ENCODE measurements around the gene SLC49A3. TPM values are rescaled to one million over a fixed set of nuclear protein-coding genes. Genes with fewer than 3 reads are reported as not detected.

The SLC49A3 gene
- polyA plus RNA-seq, 1 donor (not counting 4 experiments of a cell fraction or from before 2014, with no cell fraction given) = 0.04 TPM

DNA sequence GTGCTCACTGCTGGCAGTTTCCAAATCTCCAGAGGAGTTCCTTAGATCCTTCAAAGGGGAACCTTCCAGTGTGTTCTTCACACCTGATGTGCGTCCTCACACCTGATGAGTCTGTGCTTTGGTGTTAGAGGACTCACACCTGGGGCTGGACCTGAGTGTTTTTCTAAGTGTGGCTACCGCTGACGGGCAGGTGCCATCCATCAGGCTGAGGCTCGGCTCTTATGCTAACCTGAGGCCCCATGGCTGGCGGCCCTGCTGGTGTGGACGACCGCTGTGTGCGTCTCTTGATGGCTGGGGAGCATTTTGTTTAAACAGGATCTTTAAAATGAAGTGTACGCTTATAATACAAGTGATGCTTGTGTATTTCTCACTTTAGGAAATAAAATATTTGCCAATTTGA is 45.1 kb upstream of the SLC49A3 start:
- Histone ChIP-seq H3K79me2 (ENCODE audit: control insufficient read depth, insufficient read depth, low read length) (peaks cover 6% of the 10 kb centered on the region), H3K36me3 (ENCODE audit: control insufficient read depth in 2 of 2, extremely low read depth in 1 of 2, insufficient read depth in 2 of 2, low read length in 2 of 2) (peaks cover 32 to 42% of the 10 kb centered on the region in 2 experiments), H3K9me3 (ENCODE audit: control insufficient read depth, low read depth, low read length) (no peaks in the 10 kb centered on the region), H3K4me2 (ENCODE audit: control insufficient read depth, extremely low read depth, insufficient read depth, low read depth, low read length) (no peak overlapping the region), H3K4me1 (ENCODE audit: control insufficient read depth, extremely low read depth, insufficient read depth, low read length) (no peaks in the 10 kb centered on the region), H3K27me3 (ENCODE audit: control insufficient read depth, extremely low read depth, insufficient read depth, low read length) (no peaks in the 10 kb centered on the region), H3K9me1 (ENCODE audit: control insufficient read depth, extremely low read depth, insufficient read depth, low read length) (no peaks in the 10 kb centered on the region), H2AFZ (ENCODE audit: control insufficient read depth, low read length) (no peak overlapping the region), H3K4me3 (ENCODE audit: control insufficient read depth in 2 of 3, extremely low read depth in 1 of 3, insufficient read depth in 2 of 3, low read depth in 1 of 3, low read length in 3 of 3) (no peak overlapping the region), H3K27ac (ENCODE audit: control insufficient read depth, insufficient read depth, low read length) (no peak overlapping the region), H3K9ac (ENCODE audit: control insufficient read depth, extremely low read depth, insufficient read depth, low read length) (no peak overlapping the region), H4K20me1 (ENCODE audit: control insufficient read depth, extremely low read depth, insufficient read depth, low read length) (no peaks in the 10 kb centered on the region)
- no peak for FAIRE-seq
- dilution Hi-C loops (cut with MboI; ENCODE audit: extremely low pct_ligation_motif_present, low sequenced_read_pairs) = no loop called here
- DNase-seq (ENCODE audit: low read depth, low spot score) = no peak
- TF ChIP-seq EZH2 (IDR thresholded peaks at IDR 0.05; ENCODE audit: low read length) = no peak
- no peak for TF ChIP-seq CTCF (optimal IDR thresholded peaks at IDR 0.05 in 1 of 3, IDR thresholded peaks at IDR 0.05 in 1 of 3, conservative IDR thresholded peaks at IDR 0.05 in 1 of 3; ENCODE audit: extremely low read depth in 1 of 3, insufficient read depth in 2 of 3, low read length in 3 of 3)

GRCh38 chr4:733631-733980 is 44.7 kb upstream of the SLC49A3 start:
- TF ChIP-seq CTCF (optimal IDR thresholded peaks at IDR 0.05 in 1 of 3, IDR thresholded peaks at IDR 0.05 in 1 of 3, conservative IDR thresholded peaks at IDR 0.05 in 1 of 3; ENCODE audit: extremely low read depth in 1 of 3, insufficient read depth in 2 of 3, low read length in 3 of 3) (no peak), EZH2 (IDR thresholded peaks at IDR 0.05; ENCODE audit: low read length) (no peak)
- H3K4me1 ChIP-seq (ENCODE audit: control insufficient read depth, extremely low read depth, insufficient read depth, low read length) = no peaks in the 10 kb centered on the region
- FAIRE-seq (no peak), DNase-seq (ENCODE audit: low read depth, low spot score) (no peak)
- no peaks in the 10 kb centered on the region for H3K9me3 ChIP-seq (ENCODE audit: control insufficient read depth, low read depth, low read length)
- H3K27ac ChIP-seq (ENCODE audit: control insufficient read depth, insufficient read depth, low read length) = no peak overlapping the region
- H3K9me1 ChIP-seq (ENCODE audit: control insufficient read depth, extremely low read depth, insufficient read depth, low read length) = no peaks in the 10 kb centered on the region
- H2AFZ ChIP-seq (ENCODE audit: control insufficient read depth, low read length) = no peak overlapping the region
- H3K79me2 ChIP-seq (ENCODE audit: control insufficient read depth, insufficient read depth, low read length) = peaks cover 6% of the 10 kb centered on the region
- H3K4me2 ChIP-seq (ENCODE audit: control insufficient read depth, extremely low read depth, insufficient read depth, low read depth, low read length) = no peak overlapping the region
- H4K20me1 ChIP-seq (ENCODE audit: control insufficient read depth, extremely low read depth, insufficient read depth, low read length) = no peaks in the 10 kb centered on the region
- peaks cover 32 to 42% of the 10 kb centered on the region in 2 experiments for H3K36me3 ChIP-seq (ENCODE audit: control insufficient read depth in 2 of 2, extremely low read depth in 1 of 2, insufficient read depth in 2 of 2, low read length in 2 of 2)
- dilution Hi-C loops (cut with MboI; ENCODE audit: extremely low pct_ligation_motif_present, low sequenced_read_pairs) = no loop called here
- H3K9ac ChIP-seq (ENCODE audit: control insufficient read depth, extremely low read depth, insufficient read depth, low read length) = no peak overlapping the region
- no peak overlapping the region for H3K4me3 ChIP-seq (ENCODE audit: control insufficient read depth in 2 of 3, extremely low read depth in 1 of 3, insufficient read depth in 2 of 3, low read depth in 1 of 3, low read length in 3 of 3)
- no peaks in the 10 kb centered on the region for H3K27me3 ChIP-seq (ENCODE audit: control insufficient read depth, extremely low read depth, insufficient read depth, low read length)
